ENCODE measurements around the gene JAKMIP2. TPM values are rescaled to one million over a fixed set of nuclear protein-coding genes. Genes with fewer than 3 reads are reported as not detected.

The JAKMIP2 gene
- total RNA-seq, 1 experiment from 2014 or later: 6.4 TPM

- no peaks in the 10 kb centered on the region for H3K27me3 ChIP-seq (ENCODE audit: insufficient read depth, low read length)
- H3K23ac ChIP-seq (ENCODE audit: insufficient read length, low read depth, low read length): no peak overlapping the region
- no peak overlapping the region for H4K8ac ChIP-seq (replicated peaks; ENCODE audit: insufficient read length, low read depth, low read length)
- no CpG with 5 or more reads among the region's 1 CpG for WGBS (ENCODE audit: extremely low coverage, insufficient read length, low lambda C conversion rate)
- no peak overlapping the region for H3K4me2 ChIP-seq (ENCODE audit: insufficient read depth, insufficient read length, low read length)
- H3K79me1 ChIP-seq (ENCODE audit: insufficient read depth, low read depth, low read length, poor library complexity, severe bottlenecking): no peaks in the 10 kb centered on the region
- no peak overlapping the region for H2AK5ac ChIP-seq (ENCODE audit: insufficient read length, low read length)
- no peak overlapping the region for H3K14ac ChIP-seq (ENCODE audit: insufficient read depth, low read length)
- no peak overlapping the region for H2BK120ac ChIP-seq (ENCODE audit: low read depth, low read length, poor library complexity, severe bottlenecking)
- H4K20me1 ChIP-seq (ENCODE audit: control insufficient read depth, insufficient read depth, insufficient read length): no peaks in the 10 kb centered on the region
- no peak overlapping the region for H3K4me3 Mint-ChIP-seq
- H2BK5ac ChIP-seq (ENCODE audit: insufficient read length, low read length): no peak overlapping the region
- no peak overlapping the region for H3K18ac ChIP-seq (ENCODE audit: insufficient read length, low read depth, low read length)
- H3K36me3 Mint-ChIP-seq (ENCODE audit: insufficient read depth in 1 of 3, low read depth in 3 of 3): peaks cover 2 to 4% (median 2%) of the 10 kb centered on the region in 3 experiments; a peak in 3 of 7 replicates
- no peak overlapping the region for H4K5ac ChIP-seq (ENCODE audit: insufficient read length, low read depth, low read length)
- H3K27ac ChIP-seq (ENCODE audit: insufficient read length, low read depth, low read length): no peak overlapping the region
- H3K27ac Mint-ChIP-seq: no peak overlapping the region
- no peaks in the 10 kb centered on the region for H3K27me3 Mint-ChIP-seq (ENCODE audit: low read depth)
- no peaks in the 10 kb centered on the region for H3K9me3 ChIP-seq (ENCODE audit: control insufficient read depth, low read depth, low read length)
- no peaks in the 10 kb centered on the region for H3K4me1 ChIP-seq (ENCODE audit: insufficient read depth, low read length)
- H2BK12ac ChIP-seq (ENCODE audit: insufficient read length, low read depth, low read length): no peak overlapping the region
- TF ChIP-seq, protein P1, sequence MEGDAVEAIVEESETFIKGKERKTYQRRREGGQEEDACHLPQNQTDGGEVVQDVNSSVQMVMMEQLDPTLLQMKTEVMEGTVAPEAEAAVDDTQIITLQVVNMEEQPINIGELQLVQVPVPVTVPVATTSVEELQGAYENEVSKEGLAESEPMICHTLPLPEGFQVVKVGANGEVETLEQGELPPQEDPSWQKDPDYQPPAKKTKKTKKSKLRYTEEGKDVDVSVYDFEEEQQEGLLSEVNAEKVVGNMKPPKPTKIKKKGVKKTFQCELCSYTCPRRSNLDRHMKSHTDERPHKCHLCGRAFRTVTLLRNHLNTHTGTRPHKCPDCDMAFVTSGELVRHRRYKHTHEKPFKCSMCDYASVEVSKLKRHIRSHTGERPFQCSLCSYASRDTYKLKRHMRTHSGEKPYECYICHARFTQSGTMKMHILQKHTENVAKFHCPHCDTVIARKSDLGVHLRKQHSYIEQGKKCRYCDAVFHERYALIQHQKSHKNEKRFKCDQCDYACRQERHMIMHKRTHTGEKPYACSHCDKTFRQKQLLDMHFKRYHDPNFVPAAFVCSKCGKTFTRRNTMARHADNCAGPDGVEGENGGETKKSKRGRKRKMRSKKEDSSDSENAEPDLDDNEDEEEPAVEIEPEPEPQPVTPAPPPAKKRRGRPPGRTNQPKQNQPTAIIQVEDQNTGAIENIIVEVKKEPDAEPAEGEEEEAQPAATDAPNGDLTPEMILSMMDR (conservative IDR thresholded peaks at IDR 0.05): no peak
- H2BK15ac ChIP-seq (ENCODE audit: low read depth, low read length): no peak overlapping the region
- H3K4me1 Mint-ChIP-seq: peaks cover 0 to 5% of the 10 kb centered on the region in 2 experiments; a peak in 2 of 4 replicates
- H4K91ac ChIP-seq (ENCODE audit: insufficient read length, low read depth, low read length): no peak overlapping the region
- DNase-seq: no peak
- H2AFZ ChIP-seq (ENCODE audit: low read length): no peak overlapping the region
- H3T11ph ChIP-seq (ENCODE audit: low read length): no peak overlapping the region
- no peak overlapping the region for H3K9ac ChIP-seq (ENCODE audit: extremely low read depth, insufficient read length, low read length)
- no peak overlapping the region for H3K56ac ChIP-seq (ENCODE audit: insufficient read length, low read depth, low read length)
- no peak overlapping the region for H3K4ac ChIP-seq (ENCODE audit: low read depth, low read length)
- peaks cover 0 to 4% of the 10 kb centered on the region in 2 experiments; a peak in 2 of 5 replicates for H3K9me3 Mint-ChIP-seq
- H3K79me2 ChIP-seq (ENCODE audit: insufficient read depth, low read length): no peaks in the 10 kb centered on the region
- H2BK20ac ChIP-seq (ENCODE audit: low read depth, low read length, poor library complexity, severe bottlenecking): no peak overlapping the region
- H3K23me2 ChIP-seq (ENCODE audit: insufficient read length, low read depth, low read length, poor library complexity, severe bottlenecking): no peaks in the 10 kb centered on the region
Measured at GRCh38 chr5:147819261-147819770, 36.8 kb upstream of the JAKMIP2 start.
